D341Med (cell line): ENCODE data around the gene TTC38.

Source experiments
- DNase-seq: peaks from one replicate; pipeline ENCODE4 v3.0.0; 2012; ENCODE audit warnings: low spot score

The TTC38 gene

DNA sequence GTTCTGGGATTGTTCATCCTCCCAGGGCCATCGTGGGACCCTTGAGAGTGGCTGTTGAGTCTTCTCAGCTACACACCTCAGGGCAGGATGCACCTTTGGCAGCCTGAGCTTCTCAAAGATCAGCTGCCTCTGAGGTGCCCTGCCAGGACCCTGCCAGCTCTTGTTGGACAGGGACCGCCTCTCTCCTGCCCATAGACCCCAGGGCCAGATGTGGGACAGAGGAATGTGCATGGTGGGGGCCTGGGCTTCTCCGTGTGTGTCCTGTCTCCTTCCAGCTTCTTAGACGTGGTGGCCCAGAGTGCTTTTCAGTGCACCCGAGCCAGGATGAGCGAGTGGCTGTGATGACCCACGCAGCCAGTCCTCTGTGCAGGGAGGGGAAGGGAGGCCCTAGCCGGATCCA, 61.8 kb downstream of the TTC38 start:
- DNase-seq: no peak

GRCh38 chr22:46330426-46330825, 62.6 kb downstream of the TTC38 start:
- no peak for DNase-seq

DNA sequence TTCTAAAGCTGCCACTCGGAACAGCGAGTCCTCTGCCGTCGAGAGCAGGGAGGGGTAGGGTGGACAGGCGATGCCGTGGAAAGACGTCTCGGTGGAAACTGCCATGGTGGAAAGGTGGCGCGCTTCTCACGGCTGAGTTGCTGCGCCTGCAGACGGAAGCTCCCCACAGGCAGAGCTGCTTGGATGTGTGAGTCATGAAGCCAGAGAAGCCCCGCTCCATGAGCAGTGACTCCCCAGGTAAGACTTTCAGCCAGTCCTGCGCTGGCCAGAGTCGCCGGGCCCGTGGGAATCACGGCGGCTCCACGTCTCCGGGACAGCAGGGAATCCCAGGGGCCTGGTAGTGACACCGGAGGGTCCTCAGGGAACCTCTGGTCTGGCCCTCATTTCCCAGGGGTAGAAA, 63.7 kb downstream of the TTC38 start:
- no peak for DNase-seq

DNA sequence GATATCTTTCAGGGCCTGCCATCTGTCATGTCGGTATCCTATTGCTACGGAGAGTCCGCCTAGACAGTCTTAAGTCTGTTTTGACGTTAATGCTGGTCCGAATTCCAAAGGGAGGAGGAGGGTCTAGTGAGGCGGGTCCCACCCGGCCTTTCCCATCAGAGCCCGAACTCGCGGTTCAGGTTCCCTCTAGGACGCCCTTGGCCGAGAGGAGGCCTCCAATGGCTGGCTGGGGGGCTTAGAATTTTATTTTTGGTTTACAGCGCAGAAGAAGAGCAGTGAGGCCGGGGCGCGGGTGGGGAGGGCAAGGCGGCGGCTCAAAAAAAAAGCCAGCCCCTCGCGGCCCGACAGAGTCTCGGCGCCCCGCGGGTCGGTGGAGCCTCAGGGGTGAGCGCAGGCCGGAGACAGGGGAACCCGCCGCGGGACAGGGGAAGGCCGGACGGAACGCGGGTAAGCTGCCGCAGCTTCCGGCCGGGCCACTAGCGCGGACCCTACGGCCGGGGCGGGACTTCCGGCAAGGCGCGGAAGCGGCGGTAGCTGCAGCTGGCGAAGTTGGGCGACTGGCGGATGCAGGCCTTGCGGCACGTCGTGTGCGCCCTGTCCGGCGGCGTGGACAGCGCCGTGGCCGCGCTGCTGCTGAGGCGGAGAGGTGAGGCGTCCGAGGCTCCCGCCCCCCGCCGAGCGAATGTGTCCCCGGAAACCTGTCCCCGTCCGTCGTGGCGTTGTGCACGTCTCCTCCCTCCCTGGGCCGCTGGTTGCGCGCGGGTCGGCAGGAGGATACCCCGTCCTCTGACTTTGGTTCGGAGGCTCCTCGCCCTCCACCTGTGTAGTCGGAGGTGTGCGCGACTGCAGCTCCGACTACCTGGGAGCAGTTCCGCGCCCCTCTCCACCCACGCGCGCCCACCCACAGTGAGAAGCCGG, 67.7 kb downstream of the TTC38 start, which contains the start of gene TRMU:
Gene TRMU, plus strand, starts transcription at position 514 of the 918 bp plus-strand sequence. Its CDS starts 51 bp downstream, at position 565.
- DNase-seq: peak; percentile 97

DNA sequence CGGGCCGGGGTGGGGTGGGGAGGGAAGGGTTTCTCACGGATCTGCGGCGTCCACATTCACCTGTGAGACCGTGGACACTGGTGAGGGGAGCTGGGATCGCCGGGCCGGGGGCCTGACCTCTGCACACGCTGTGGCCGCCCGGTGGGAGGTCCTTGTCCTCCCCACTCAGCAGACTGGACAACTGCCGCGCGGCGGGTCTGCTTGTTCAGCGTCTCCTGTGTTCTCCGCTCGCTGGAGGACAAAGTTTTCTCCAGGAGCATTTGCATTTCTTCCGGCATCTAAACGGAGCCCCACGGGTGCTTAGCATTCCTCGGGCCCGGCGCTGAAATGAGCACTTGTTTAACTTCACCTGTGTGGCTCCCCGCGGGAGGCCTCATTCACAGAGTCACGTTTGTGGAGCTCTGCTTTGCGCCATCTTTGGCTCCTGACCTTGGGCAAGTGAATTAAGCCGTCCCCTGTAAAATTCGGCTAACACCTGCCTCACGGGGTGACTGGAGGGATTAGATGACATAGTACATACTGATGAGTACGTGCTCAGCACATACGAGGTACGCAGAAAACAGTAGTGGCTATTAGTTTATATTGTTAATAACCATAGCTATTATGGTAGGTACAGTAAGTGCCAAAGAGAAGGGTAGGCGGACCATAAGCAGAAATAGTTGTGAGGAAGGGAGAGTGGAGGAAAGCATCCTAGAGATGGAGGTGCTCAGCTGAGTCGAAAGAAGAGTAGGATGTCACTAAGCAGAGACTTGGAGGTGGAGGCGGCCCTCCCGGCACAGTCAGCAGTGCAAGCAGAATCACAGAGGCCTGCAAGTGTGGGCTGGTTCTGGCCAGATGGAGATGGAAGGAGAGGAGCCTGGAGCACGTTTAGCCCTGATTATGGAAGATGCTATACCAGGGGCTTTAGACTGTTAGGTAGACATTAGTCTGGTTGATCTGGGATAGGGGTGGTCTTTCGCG, 68.6 kb downstream of the TTC38 start:
- no peak for DNase-seq

- DNase-seq: no peak
These were observed 70.1 kb downstream of the TTC38 start for GRCh38 chr22:46337870-46338269.

DNA sequence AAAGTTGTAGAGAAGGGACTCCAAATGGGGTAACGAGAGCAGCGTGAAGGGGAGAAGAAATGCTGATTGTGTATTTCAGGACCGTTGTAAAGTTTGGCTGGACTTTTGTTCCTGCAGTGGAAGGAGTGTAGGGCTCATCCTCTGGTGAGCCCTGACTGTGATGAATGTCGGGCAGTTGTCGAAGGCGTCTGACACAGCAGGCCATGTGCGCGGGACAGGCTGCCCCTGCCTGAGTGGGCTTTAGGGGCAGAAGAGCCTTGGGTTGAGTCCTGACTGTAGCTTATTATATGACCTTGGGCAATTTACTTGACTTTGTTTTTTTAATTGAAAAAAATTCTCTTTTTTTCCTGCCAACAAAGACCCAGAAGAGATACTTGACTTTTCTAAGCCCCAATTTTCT, 70.8 kb downstream of the TTC38 start:
- DNase-seq: no peak

DNA sequence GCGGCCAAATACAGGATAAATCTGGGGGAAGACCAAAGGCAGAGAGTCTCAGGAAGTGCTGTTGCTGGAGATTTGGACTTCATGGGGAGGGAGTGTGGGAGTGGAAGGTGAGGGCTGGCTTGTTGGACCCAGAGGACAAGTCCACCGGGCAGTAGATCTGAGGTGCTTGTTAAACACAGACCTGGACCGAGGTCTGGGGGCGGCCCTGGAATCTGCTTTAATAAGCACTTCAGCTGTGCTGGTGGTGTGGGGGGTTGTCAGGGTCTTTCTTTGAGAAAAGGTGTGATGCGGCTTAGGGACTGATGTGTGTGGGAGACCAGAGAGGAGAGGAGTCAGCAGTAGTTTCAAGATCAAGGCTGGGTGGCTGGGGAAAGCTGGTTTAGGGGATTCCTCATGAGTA, 72.1 kb downstream of the TTC38 start:
- no peak for DNase-seq

DNA sequence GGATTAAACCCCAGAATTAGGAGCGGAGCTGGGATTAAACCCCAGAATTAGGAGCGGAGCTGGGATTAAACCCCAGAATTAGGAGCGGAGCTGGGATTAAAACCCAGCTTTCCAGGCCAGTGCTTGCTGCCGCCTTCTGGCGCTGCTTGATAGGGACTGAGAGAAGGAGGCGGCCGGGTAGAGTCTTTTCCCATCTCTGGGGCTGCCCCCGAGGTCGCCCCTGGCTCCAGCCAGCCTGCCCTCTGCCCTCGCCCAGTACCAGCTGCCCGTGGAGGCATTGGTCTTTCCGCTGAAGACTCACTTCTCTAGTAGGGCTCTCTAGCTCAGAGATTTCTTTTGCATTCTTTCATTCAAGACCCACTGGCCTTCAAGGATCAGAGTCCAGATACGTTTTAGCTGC, 72.9 kb downstream of the TTC38 start:
- DNase-seq: no peak
